HUDEP-2 (cell line): ENCODE measurements around the gene TUT4.

Source experiments
- DNase-seq, 76 experiments: peaks; one replicate each; lab custom pipeline; 2025; ENCODE audit not compliant: unreplicated experiment in 76 of 76; lab: John Stamatoyannopoulos, UW

The TUT4 gene

GRCh38 chr1:52420713-52421112 lies 132.2 kb downstream of the TUT4 start:
- no peak for DNase-seq

- no peak for DNase-seq
Measured at GRCh38 chr1:52416811-52417210, 136.1 kb downstream of the TUT4 start.

GRCh38 chr1:52414942-52415341 lies 137.9 kb downstream of the TUT4 start:
- DNase-seq = no peak

GRCh38 chr1:52413410-52413989 lies 139.4 kb downstream of the TUT4 start:
- DNase-seq = no peak

- no peak for DNase-seq
Measured at GRCh38 chr1:52404975-52405338, 147.9 kb downstream of the TUT4 start.

GRCh38 chr1:52404116-52404974 lies 148.5 kb downstream of the TUT4 start, which contains the start of the genes ORC1 and PRPF38A:
Gene ORC1 (minus strand): TSS chr1:52404423. CDS start chr1:52402223, 2,200 bp downstream.
Gene PRPF38A (plus strand): TSS chr1:52404602. CDS start chr1:52404750, 148 bp downstream.
- peak in 75 of 76 experiments; percentile 39 to 97 (median 92) for DNase-seq

- DNase-seq = peak in 73 of 76 experiments; percentile 6 to 85 (median 55)
Measured at GRCh38 chr1:52403566-52404115, 149.3 kb downstream of the TUT4 start.

- no peak for DNase-seq
Measured at GRCh38 chr1:52402860-52403240, 150.0 kb downstream of the TUT4 start.

- DNase-seq = peak in 5 of 76 experiments; percentile 1 to 10 (median 3)
Measured at GRCh38 chr1:52400131-52400530, 152.8 kb downstream of the TUT4 start.

- no peak for DNase-seq
Measured at GRCh38 chr1:52399629-52400028, 153.3 kb downstream of the TUT4 start.

GRCh38 chr1:52393174-52393573 lies 159.7 kb downstream of the TUT4 start:
- DNase-seq = no peak

- DNase-seq = no peak
Measured at GRCh38 chr1:52386458-52386857, 166.4 kb downstream of the TUT4 start.

GRCh38 chr1:52385376-52385775 lies 167.5 kb downstream of the TUT4 start:
- DNase-seq = no peak
